Measurements from ENCODE around the gene GAA. TPM values are rescaled to one million over a fixed set of nuclear protein-coding genes. Genes with fewer than 3 reads are reported as not detected.

GAA gene
- total and polyA plus RNA-seq, 2 of the 8 experiments (the other 6 are each of a cell fraction or from before 2014, with no cell fraction given) = 14.8 to 30.0 TPM

DNA sequence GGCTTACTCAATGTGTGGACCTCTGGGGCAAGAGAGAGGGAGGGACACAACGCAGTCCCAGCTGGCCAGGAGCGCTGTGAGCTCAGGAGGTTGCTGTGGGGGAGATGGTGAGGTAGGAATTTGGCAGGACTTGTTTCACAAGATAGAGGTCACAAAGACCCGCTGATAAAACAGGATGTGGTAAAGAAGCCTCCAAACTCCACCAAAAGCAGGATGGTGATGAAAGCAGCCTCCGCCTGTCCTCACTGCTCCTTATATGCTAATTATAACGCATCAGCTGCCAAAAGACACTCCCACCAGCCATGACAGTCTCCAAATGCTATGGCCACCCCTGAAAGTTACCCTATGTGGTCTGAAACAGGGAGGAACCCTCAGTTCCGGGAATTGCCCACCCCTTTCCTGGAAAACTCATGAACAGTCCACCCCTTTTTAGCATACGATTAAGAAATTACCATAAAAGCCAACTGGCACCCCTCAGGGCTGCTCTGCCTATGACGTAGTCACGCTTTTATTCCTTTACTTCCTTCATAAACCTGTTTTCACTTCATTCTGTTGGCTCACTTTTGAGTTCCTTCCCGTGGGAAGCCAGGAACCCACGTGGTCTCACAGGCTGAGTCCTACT lies 50.8 kb downstream of the GAA start:
- Histone ChIP-seq H3K27ac (ENCODE audit: low read depth, low read length) (no peak overlapping the region), H3K27me3 (replicated peaks in 1 of 4; ENCODE audit: control insufficient read depth in 3 of 4, extremely low read depth in 1 of 4, insufficient read depth in 3 of 4, low read length in 3 of 4) (peaks cover 0 to 4% (median 0%) of the 10 kb centered on the region in 4 experiments; a peak in 4 of 7 replicates), H2BK15ac (ENCODE audit: low read length) (peak overlapping the region; percentile 72), H3K79me1 (ENCODE audit: low read depth, low read length) (peaks cover 3% of the 10 kb centered on the region; the same call in 1 of the 2 replicates), H3K4me3 (ENCODE audit: extremely low read depth in 1 of 4, insufficient read depth in 2 of 4, low read depth in 3 of 4, low read length in 4 of 4) (no peak overlapping the region), H4K5ac (ENCODE audit: insufficient read length, low read depth, low read length) (no peak overlapping the region), H3K4me2 (ENCODE audit: insufficient read depth in 1 of 2, low read depth in 2 of 2, low read length in 2 of 2) (no peak overlapping the region), H3K4me1 (replicated peaks in 1 of 4; ENCODE audit: control insufficient read depth in 3 of 4, insufficient read depth in 4 of 4, low read length in 3 of 4) (peaks cover 9 to 17% (median 12%) of the 10 kb centered on the region in 4 experiments), H2BK20ac (ENCODE audit: low read length) (no peak overlapping the region), H3K36me3 (ENCODE audit: control insufficient read depth in 2 of 4, insufficient read depth in 4 of 4, low read length in 3 of 4) (no peaks in the 10 kb centered on the region; a peak in 1 of 8 replicates), H3K23ac (ENCODE audit: insufficient read length) (no peak overlapping the region), H2BK120ac (replicated peaks; ENCODE audit: low read depth, low read length) (no peak overlapping the region), H4K20me1 (replicated peaks in 1 of 2; ENCODE audit: control insufficient read depth in 1 of 2, insufficient read depth in 2 of 2, low read length in 2 of 2) (peaks cover 0 to 3% of the 10 kb centered on the region in 2 experiments), H2AK5ac (ENCODE audit: low read depth, low read length) (no peak overlapping the region), H2AFZ (ENCODE audit: low read length) (no peak overlapping the region), H4K91ac (replicated peaks; ENCODE audit: insufficient read length, low read length) (peak overlapping the region; percentile 7), H3K23me2 (ENCODE audit: low read depth, low read length) (peaks cover 4% of the 10 kb centered on the region; the same call in 1 of the 2 replicates), H3K56ac (replicated peaks; ENCODE audit: insufficient read length, low read depth, low read length) (no peak overlapping the region), H4K8ac (ENCODE audit: extremely low read depth, insufficient read depth, low read length) (no peak overlapping the region), H3K14ac (ENCODE audit: insufficient read length) (no peak overlapping the region), H2BK5ac (ENCODE audit: low read depth, low read length) (no peak overlapping the region), H3K4ac (replicated peaks; ENCODE audit: insufficient read length, low read depth, low read length) (peak overlapping the region; percentile 55), H3K18ac (ENCODE audit: extremely low read depth, low read length) (peak overlapping the region; percentile 71), H3K9ac (replicated peaks in 1 of 4; ENCODE audit: extremely low read depth in 1 of 4, low read depth in 3 of 4, low read length in 3 of 4) (no peak overlapping the region; a peak in 1 of 7 replicates), H2BK12ac (ENCODE audit: low read depth, low read length) (peak overlapping the region; percentile 84), H3K79me2 (ENCODE audit: control insufficient read depth in 1 of 2, insufficient read depth in 2 of 2, low read length in 2 of 2) (peaks cover 0 to 6% of the 10 kb centered on the region in 2 experiments; a peak in 2 of 4 replicates), H3K9me3 (ENCODE audit: insufficient read depth in 2 of 2, low read depth in 1 of 2, low read length in 1 of 2) (peaks cover 12 to 15% of the 10 kb centered on the region in 2 experiments; a peak in 3 of 4 replicates)
- WGBS, 2 experiments (ENCODE audit: extremely low coverage in 1 of 2, insufficient coverage in 1 of 2, insufficient read length in 1 of 2, insufficient replicate concordance in 2 of 2, low coverage in 1 of 2, low lambda C conversion rate in 2 of 2, missing lambda C conversion rate in 1 of 2) = 89% methylated on average over 11 of the region's 11 CpGs; no CpG with 5 or more reads in 1 of the 2 experiments
- POLR2A ChIA-PET (ENCODE audit: partially characterized antibody) = interaction anchor here (0.5 to 1.1 kb wide), 2 partner anchors 122 to 147 kb away, joined by 3 to 4 read pairs; no protein-coding TSS in a partner anchor
- TF ChIP-seq POLR2A (IDR thresholded peaks at IDR 0.05; ENCODE audit: control extremely low read depth in 1 of 2, low read depth in 2 of 2, low read length in 2 of 2) (no peak), SIRT6 (IDR thresholded peaks at IDR 0.05; ENCODE audit: low read length) (no peak), SRF (IDR thresholded peaks at IDR 0.05; ENCODE audit: low read depth, low read length) (no peak), PHF8 (conservative IDR thresholded peaks at IDR 0.05; ENCODE audit: low read depth, low read length) (no peak), RFX5 (IDR thresholded peaks at IDR 0.05; ENCODE audit: borderline replicate concordance, low read depth, low read length) (no peak), KDM4A (IDR thresholded peaks at IDR 0.05; ENCODE audit: low read depth, low read length, severe bottlenecking) (no peak), TAF7 (optimal IDR thresholded peaks at IDR 0.05; ENCODE audit: borderline replicate concordance, low read depth, low read length) (no peak), RBBP5 (IDR thresholded peaks at IDR 0.05; ENCODE audit: borderline replicate concordance, low read depth, low read length) (no peak), CTBP2 (IDR thresholded peaks at IDR 0.05; ENCODE audit: borderline replicate concordance, insufficient read depth, insufficient read length, low read length) (no peak)
- CTCF ChIA-PET (ENCODE audit: partially characterized antibody) = interaction anchor here (0.8 to 1.1 kb wide), 3 partner anchors 26 to 166 kb away, joined by 3 read pairs; no protein-coding TSS in a partner anchor
- no peak for FAIRE-seq
- DNase-seq (ENCODE audit: low read depth in 1 of 2, low spot score in 2 of 2) = no peak
